ENCODE measurements around the gene MEI1. TPM values are rescaled to one million over a fixed set of nuclear protein-coding genes. Genes with fewer than 3 reads are reported as not detected.

MEI1 gene
- total RNA-seq, 1 donor from 2014 or later: 2.5 TPM

GRCh38 chr22:41780746-41781505 lies 81.6 kb downstream of the MEI1 start:
- peak; percentile 8 for DNase-seq (ENCODE audit: low read depth, low spot score)

GRCh38 chr22:41781507-41781906 lies 82.2 kb downstream of the MEI1 start:
- no peak for DNase-seq (ENCODE audit: low read depth, low spot score)

- no peak for DNase-seq (ENCODE audit: low read depth, low spot score)
Measured at GRCh38 chr22:41782316-41782715, 83.0 kb downstream of the MEI1 start.

GRCh38 chr22:41782751-41783150 lies 83.4 kb downstream of the MEI1 start:
- no peak for DNase-seq (ENCODE audit: low read depth, low spot score)

GRCh38 chr22:41787331-41787730 lies 88.0 kb downstream of the MEI1 start:
- no peak for DNase-seq (ENCODE audit: low read depth, low spot score)

- DNase-seq (ENCODE audit: low read depth, low spot score): no peak
Measured at GRCh38 chr22:41793871-41794270, 94.6 kb downstream of the MEI1 start.

- DNase-seq (ENCODE audit: low read depth, low spot score): no peak
Measured at GRCh38 chr22:41798736-41799135, 99.4 kb downstream of the MEI1 start.

GRCh38 chr22:41799486-41800347 lies 100.4 kb downstream of the MEI1 start:
- no peak for DNase-seq (ENCODE audit: low read depth, low spot score)

GRCh38 chr22:41800348-41801146 lies 101.2 kb downstream of the MEI1 start, which contains the start of gene CCDC134:
Gene CCDC134, plus strand, starts transcription at chr22:41800679. Its CDS starts 8,212 bp downstream, at chr22:41808891.
- peak; percentile 17 for DNase-seq (ENCODE audit: low read depth, low spot score)

- no peak for DNase-seq (ENCODE audit: low read depth, low spot score)
Measured at GRCh38 chr22:41801147-41801819, 102.0 kb downstream of the MEI1 start.

GRCh38 chr22:41801886-41802285 lies 102.6 kb downstream of the MEI1 start:
- no peak for DNase-seq (ENCODE audit: low read depth, low spot score)

- DNase-seq (ENCODE audit: low read depth, low spot score): no peak
Measured at GRCh38 chr22:41805639-41806038, 106.3 kb downstream of the MEI1 start.

GRCh38 chr22:41808400-41808799 lies 109.1 kb downstream of the MEI1 start:
- DNase-seq (ENCODE audit: low read depth, low spot score): no peak

GRCh38 chr22:41810022-41810421 lies 110.7 kb downstream of the MEI1 start:
- DNase-seq (ENCODE audit: low read depth, low spot score): no peak

GRCh38 chr22:41812805-41813545 lies 113.7 kb downstream of the MEI1 start:
- no peak for DNase-seq (ENCODE audit: low read depth, low spot score)

- no peak for DNase-seq (ENCODE audit: low read depth, low spot score)
Measured at GRCh38 chr22:41813726-41814410, 114.6 kb downstream of the MEI1 start.

GRCh38 chr22:41815716-41816115 lies 116.4 kb downstream of the MEI1 start:
- DNase-seq (ENCODE audit: low read depth, low spot score): no peak

GRCh38 chr22:41816241-41816640 lies 116.9 kb downstream of the MEI1 start:
- no peak for DNase-seq (ENCODE audit: low read depth, low spot score)

GRCh38 chr22:41816871-41817270 lies 117.6 kb downstream of the MEI1 start:
- no peak for DNase-seq (ENCODE audit: low read depth, low spot score)

- DNase-seq (ENCODE audit: low read depth, low spot score): no peak
Measured at GRCh38 chr22:41818011-41818410, 118.7 kb downstream of the MEI1 start.
